IPS-11a (cell line): Measurements from ENCODE around the gene DHRS1.

ENCODE experiments used
- H3K4me3 ChIP-seq: one replicate; pipeline ENCODE4 v1.5.1; 2013; ENCODE audit warnings: low read depth, low read length, control low read depth

Gene DHRS1

GRCh38 chr14:24299255-24300191 lies at the start of gene DHRS1, which contains the start of gene NOP9:
DHRS1 (minus strand) TSS chr14:24299780; CDS start chr14:24299106, 674 bp downstream.
NOP9 (plus strand) TSS chr14:24299850; CDS start chr14:24299955, 105 bp downstream.
- H3K4me3 ChIP-seq, result peak within 1 kb of the TSS; percentile 93

DNA sequence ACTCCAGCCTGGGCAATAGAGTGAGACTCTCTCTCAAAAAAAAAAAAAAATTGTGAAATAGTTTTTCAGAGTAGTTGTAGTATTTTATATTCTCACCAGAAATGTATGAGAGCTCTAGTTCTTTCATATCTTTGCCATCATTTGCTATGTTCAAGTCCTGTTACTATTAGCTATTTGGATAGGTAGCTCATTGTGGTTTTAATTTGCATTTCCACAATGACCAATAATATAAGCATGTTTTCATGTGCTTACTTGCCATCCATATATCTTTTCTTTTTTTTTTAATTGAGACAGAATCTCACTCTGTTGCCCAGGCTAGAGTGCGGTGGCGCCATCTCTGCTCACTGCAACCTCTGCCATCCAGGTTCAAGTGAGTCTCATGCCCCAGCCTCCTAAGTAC lies 48.6 kb upstream of the DHRS1 start:
- H3K4me3 ChIP-seq, result no peak overlapping the region

GRCh38 chr14:24347134-24347533 lies 47.6 kb upstream of the DHRS1 start:
- no peak overlapping the region for H3K4me3 ChIP-seq

DNA sequence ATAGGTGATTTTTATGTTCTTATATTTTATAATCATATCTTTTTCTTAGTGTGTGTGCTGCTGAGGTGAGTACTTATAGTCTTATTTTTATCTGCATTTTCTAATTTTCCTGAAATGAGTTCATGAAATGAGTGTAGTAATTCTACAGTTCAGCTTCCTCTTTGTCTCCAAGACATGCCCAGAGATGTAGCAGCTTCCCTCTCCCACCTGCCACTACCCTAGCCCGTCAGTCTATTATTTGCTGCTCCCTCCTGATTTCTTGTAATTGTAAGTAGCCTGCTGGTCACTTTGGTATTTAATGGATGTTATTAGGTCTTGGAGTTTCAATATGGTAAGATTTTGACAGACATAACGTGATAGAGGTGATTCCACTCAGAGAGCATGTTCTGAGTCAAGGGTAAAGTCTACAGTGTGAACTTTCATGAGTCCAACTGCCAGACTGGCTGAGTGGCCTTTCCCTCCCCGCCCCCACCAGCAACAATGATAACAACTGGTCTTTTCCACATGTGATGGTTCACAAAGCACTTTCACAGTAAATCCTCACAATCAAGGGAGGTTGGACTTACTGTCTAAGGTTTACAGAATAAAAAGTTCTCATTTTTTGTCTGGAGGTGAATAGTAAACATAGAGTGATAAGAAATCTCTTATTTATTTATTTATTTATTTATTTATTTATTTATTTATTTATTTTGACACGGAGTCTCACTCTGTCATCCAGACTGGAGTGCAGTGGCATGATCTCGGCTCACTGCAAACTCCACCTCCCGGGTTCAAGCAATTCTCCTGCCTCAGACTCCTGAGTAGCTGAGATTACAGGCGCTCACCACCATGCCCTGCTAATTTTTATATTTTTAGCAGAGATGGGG lies 44.4 kb upstream of the DHRS1 start:
- no peak overlapping the region for H3K4me3 ChIP-seq

GRCh38 chr14:24342889-24343288 lies 43.3 kb upstream of the DHRS1 start:
- H3K4me3 ChIP-seq, result no peak overlapping the region

DNA sequence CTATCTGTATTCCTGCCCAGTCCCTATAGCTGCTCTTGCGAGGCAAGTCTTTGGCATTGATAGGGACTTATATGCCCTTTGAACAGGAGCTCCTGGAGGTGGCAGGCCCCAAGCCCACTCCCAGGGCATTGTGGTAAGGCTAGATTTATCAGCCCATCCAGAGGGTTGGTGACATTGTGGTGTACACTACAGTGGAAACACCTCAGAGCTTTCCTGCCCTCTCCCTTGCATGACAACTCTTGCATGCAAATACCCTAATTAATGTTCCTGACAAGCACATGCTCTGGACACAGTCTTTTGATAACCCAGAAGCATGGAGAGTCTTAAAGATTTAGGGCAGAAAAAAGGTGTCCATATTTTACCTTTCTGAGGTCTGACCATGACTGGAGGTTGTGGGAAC lies 41.0 kb upstream of the DHRS1 start:
- H3K4me3 ChIP-seq, result no peak overlapping the region

GRCh38 chr14:24339284-24340151 lies 39.9 kb upstream of the DHRS1 start, which contains the start of gene RIPK3:
RIPK3 (minus strand) TSS chr14:24339991; CDS start chr14:24339826, 165 bp downstream.
- H3K4me3 ChIP-seq, result peak within 1 kb of the TSS; percentile 65

DNA sequence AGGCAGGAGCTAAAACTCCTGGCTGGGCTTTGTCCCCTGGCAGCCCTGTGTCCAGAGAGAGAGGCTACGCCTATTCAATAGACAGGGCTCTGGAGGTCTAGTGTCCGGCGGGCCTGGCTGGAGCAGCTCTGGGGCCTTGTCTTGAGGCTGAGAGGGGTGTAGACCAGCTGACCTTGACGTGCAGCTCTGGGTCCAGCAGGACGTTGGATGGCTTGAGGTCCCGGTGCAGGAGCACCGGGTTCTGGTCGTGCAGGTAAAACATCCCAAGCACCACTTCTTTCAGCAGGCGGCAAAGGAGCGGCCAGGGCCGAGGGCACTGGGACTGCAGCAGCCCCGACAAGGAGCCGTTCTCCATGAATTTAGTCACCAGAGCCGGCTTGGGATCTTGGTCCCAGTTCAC lies 39.3 kb upstream of the DHRS1 start:
- H3K4me3 ChIP-seq, result peak overlapping the region; percentile 65

- no peak overlapping the region for H3K4me3 ChIP-seq
Observed at GRCh38 chr14:24337824-24338175, 38.2 kb upstream of the DHRS1 start.

DNA sequence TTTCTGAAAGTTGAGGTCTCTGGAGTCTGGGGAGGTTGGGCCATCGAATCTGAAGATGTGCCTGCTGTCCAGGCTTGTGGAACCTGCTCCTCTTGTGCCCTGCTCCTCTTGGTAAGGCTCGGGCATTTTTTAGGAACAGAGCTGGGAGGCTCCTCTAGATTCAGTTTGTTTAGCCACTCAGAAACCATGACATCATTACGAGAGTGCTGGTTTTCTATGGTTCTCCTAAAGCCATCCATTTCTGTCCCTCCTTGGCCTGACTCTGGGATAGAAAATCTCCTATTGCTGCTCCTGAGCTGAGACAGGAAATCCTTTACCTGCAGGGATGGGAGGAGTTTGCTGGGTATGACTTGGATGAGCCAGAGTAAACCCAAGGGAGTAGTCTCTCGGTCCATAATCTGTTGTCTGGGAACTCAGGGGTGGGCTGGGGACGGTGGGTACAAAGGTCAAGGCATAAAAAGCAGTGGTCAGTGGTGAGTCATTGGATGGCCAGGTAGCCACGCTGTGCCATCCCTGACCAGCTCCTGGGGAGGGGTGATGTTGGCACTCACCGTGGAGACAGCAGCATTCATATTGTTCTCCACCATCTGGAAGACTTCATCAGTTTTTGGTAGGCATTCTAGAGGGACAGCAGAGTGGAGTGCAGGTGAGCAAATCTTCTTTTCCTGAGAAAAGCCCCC lies 37.7 kb upstream of the DHRS1 start:
- no peak overlapping the region for H3K4me3 ChIP-seq

GRCh38 chr14:24335461-24336171 lies 36.0 kb upstream of the DHRS1 start:
- H3K4me3 ChIP-seq, result no peak overlapping the region

DNA sequence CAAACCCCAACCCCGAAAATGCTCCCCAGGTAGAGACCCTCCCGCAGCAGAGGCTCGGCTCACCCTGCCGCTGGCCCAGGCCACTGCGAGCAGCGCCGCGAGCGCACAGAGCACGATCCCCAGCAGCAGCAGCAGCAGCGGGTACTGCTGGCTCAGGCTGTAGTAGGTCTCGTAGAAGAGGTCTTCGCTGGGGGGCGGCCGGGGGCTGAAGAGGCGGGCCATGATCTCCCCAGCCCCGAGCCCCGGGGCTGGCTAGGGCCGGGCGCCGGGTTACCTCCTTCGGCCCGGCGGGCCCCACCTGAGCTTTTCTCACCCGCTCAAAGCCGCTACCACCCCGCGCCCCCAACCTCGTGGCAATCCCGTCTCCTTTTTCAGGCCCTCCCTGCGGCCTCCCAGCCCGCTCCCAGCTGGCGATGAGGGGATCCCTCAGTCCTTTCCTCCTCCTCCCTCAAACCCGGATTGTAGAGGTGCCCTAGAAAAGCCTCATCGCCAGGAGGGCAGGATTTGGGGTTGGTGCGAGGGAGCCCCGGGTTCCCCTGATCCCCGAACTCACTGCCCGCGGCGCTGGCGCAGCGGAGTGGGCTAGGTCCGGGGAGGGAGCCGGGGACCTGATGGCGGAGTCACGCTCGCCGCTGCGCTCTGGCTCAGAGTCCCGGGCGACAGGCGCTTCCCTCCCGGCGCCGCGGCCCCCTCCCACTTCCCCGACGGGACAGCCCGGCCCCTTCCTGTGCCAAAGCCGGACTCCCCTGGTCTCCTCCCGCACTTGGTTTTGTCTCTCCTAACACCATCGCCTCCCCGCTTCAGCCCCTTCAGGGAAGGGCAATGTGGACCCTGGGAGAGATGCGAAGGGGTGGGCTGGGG lies 35.1 kb upstream of the DHRS1 start, which contains the start of gene ADCY4:
ADCY4 (minus strand) TSS at position 641 of the 861 bp plus-strand sequence; CDS start at position 222, 419 bp downstream.
- peak within 1 kb of the TSS; percentile 60 for H3K4me3 ChIP-seq

GRCh38 chr14:24332268-24332993 lies 32.9 kb upstream of the DHRS1 start:
- peak overlapping the region; percentile 13 for H3K4me3 ChIP-seq

GRCh38 chr14:24331731-24332267 lies 32.2 kb upstream of the DHRS1 start:
- no peak overlapping the region for H3K4me3 ChIP-seq

- no peak overlapping the region for H3K4me3 ChIP-seq
Observed at GRCh38 chr14:24330973-24331674, 31.5 kb upstream of the DHRS1 start.

- H3K4me3 ChIP-seq, result no peak overlapping the region
Observed at GRCh38 chr14:24329736-24330135, 30.2 kb upstream of the DHRS1 start.
